Measurements from ENCODE around the gene ADAMTS7.
"Not testable (repeated sequence)": the region's sequence is repeated elsewhere in the genome, so short reads cannot be mapped to it uniquely, and the experiment has no call there.

The ADAMTS7 gene

DNA sequence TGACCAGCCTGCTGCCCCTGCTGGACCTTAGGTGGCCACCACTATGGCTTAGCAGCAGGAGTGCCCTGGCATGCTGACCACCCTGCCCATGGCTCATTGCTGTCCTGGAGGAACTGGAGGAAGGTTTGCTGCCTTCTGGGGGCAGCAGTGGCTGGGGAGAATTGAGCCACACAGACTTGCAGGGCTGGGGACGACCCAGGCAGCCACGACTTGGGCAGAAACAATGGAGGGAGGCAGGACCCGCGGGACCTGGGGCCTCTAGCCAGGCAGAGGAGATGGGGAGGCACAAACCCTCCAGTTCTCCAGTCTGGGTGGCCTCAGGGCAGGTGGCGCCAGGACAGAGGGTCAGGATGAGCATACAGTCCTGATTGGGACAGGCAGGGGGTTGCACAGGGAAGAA lies 32.8 kb downstream of the ADAMTS7 start:
- DNase-seq: no peak

DNA sequence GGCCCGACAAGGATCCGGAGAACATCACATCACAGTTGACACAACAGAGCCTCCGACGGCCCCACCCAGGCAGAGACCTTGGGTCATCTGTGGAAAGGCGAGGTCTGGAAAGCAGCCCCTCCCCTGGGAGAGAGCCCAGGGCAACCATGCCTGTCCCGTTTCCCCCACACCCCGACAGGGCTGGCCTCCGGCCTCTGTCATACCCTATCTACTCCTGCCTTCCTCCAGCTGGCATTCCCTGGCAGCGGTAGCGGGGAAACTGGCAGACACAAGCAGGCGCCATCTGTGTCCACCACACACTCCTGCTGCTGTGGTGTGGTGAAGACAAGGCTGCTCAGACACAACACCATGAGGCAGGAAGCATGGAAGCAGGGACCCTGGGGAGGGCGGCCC lies 33.3 kb downstream of the ADAMTS7 start:
- not testable (repeated sequence) for DNase-seq

- not testable (repeated sequence) for DNase-seq
These were observed 33.8 kb downstream of the ADAMTS7 start for GRCh38 chr15:78777290-78777952.

DNA sequence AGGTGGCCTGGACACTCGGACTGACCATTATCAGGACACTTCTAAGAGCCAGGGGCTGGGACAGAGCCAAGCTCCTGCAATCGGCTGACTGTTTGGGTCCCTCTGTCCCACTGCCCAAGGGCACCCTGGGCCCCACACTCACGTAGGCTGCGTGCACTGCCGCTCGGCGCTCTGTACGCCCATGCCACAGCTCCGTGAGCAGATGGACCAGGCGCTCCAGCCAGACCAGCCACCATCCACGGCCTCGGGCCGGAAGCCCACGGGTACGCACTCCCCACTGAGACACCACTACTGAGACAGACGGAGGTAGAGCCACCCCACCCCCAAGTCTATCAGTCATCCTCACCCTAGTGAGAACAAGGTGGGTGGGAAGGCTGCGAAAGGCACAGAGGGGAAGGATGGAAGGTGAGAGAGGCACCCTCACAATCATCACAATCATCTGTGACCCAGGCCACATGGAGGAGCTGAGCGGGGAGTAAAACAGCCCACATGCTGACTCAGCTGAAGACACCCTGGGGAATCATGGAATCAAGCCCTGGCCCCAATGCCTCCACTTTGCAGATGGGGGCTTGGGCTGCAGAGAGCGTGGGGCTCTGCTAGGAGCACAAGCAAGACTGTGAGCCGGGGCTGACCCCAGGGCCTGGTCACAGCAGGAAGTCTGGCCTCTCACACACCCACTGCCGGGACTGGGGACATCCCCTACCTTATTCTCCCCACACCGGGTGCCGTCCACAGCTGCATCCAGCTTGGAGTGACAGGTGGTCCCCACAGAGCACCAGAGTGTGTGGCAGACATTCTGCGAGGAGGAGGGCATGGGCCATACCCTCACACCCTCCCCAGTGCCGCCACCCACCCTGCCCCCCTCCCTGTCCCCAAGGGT lies 35.0 kb downstream of the ADAMTS7 start:
- not testable (repeated sequence) for DNase-seq

GRCh38 chr15:78775472-78775871 lies 35.8 kb downstream of the ADAMTS7 start:
- DNase-seq: no peak

DNA sequence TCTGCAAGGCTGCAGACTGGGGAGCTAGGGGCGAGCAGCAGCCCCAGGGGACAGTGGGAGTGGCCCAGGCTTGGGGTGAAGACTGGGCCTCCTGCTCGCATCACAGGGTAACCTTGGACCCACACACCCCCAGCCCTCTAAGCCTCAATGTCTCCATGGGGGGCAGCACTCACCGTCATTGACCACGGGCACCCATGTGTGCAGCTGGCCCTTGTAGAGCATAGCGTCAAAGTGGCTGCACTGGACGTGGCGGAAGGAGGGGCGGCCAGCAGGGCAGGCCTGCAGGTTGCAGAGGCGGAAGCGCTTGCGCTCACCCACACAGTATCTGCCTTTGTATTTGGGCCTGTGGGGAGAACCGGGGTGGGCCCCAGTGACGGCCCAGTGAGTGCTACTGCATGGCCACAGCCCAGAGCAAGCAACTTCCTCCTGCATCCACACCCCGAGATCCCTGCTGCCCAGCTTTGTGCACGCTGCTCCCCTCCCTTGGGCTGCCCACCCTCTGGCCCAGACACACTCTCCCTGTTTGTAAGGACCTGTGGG lies 36.7 kb downstream of the ADAMTS7 start:
- DNase-seq: not testable (repeated sequence)

DNA sequence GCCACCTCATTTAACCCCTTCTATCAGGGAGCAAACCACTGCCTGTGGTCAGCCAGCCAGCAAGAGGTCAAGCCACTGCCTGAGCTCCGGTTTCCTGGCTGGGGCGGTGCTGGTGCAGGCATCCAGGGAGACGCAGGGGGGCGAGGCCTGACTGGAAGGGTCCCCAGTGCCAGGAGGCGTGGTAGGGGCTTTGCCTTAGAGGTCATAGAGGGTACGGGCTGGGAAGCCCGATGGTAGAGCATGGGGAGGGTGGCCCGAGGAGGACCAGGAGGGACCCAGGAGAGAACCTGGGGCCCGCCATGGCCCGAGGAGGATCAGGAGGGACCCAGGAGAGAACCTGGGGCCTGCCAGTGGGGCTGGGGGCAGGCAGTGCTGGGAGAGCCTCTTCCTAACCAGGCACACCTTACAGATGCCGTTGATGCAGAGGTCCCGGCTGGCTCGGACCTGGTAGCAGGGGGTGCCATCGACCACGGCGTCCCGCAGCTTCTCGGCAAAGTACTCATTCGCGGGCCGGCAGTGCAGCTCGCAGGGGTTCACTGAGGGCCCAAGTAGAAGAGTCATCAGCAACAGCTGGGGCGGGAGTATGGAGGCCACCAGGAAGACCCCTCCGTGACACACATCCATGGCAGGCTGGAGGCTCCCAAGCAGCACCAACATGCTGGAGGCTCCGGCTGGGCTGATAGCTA lies 37.4 kb downstream of the ADAMTS7 start:
- DNase-seq: not testable (repeated sequence)

GRCh38 chr15:78772738-78773137 lies 38.5 kb downstream of the ADAMTS7 start:
- DNase-seq: no peak

GRCh38 chr15:78771436-78772000 lies 39.7 kb downstream of the ADAMTS7 start:
- not testable (repeated sequence) for DNase-seq

DNA sequence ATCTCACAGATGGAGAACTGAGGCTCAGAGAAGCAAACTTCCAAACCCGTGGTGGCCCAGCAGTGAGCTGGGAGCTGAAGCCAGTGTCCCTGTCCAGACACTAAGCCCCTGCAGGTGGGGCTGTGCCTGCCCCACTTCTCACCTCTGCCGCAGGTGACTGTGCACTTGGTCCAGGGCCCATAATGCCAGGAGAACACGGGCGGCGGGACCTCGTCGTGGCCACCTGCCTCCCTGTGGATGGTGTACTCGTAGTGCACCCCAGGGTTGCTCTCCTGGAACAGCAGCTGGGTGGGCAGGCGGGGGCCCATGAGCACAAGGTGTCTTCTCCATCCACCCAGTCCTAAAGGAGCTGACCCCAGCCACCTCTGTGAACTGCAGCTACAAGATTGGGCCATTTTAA lies 40.2 kb downstream of the ADAMTS7 start:
- DNase-seq: not testable (repeated sequence)

DNA sequence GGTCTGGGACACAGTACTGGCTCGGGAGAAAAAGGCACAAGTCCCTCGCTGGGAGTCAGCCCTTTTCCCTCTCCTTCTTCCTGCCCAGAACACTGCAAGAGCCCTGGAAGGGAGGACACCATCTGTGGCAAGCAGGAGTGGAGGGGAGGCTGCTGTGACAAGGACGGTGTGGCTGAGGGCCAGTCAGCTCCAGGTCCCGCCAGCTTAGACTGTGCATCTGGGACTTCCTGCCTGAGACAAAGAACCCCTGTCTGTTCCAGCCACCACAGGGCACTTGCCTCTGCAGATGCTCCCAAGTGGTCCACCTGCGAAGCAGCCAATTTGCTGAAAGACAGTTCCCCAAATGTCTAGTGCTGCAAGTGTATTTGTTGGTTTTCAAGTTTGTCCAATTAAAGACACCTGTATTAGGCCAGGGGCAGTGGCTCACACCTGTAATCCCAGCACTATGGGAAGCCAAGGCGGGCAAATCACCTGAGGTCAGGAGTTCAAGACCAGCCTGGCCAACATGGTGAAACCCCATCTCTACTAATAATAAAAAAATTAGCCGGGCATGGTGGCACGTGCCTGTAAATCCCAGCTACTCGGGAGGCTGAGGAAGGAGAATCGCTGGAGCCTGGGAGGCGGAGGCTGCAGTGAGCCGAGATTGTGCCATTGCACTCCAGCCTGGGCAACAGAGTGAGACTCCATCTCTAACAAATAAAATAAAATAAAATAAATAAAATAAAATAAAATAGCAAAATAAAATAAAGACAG lies 41.6 kb downstream of the ADAMTS7 start:
- DNase-seq: peak in 1 of 2 experiments; percentile 12

GRCh38 chr15:78768531-78769408 lies 42.5 kb downstream of the ADAMTS7 start:
- DNase-seq: no peak

DNA sequence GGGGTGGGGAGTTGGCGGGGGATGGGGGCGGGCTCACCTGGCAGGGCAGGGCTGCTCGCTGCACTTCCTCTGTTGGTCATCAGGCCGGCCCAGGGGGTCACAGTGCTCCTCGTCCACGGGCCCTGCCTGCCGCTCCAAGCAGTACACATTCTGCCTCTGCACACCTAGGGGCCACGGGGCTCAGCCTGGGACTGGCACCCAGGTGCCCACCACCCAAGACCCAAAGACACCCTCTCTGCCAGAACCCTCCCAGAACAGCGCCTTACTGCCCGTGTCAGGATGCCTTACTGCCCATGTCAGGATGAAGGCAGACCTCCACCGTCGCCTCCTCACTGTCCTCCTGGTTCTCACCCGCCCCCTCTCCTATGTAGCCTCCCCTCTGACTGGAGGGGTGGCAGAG lies 43.2 kb downstream of the ADAMTS7 start:
- no peak for DNase-seq

DNA sequence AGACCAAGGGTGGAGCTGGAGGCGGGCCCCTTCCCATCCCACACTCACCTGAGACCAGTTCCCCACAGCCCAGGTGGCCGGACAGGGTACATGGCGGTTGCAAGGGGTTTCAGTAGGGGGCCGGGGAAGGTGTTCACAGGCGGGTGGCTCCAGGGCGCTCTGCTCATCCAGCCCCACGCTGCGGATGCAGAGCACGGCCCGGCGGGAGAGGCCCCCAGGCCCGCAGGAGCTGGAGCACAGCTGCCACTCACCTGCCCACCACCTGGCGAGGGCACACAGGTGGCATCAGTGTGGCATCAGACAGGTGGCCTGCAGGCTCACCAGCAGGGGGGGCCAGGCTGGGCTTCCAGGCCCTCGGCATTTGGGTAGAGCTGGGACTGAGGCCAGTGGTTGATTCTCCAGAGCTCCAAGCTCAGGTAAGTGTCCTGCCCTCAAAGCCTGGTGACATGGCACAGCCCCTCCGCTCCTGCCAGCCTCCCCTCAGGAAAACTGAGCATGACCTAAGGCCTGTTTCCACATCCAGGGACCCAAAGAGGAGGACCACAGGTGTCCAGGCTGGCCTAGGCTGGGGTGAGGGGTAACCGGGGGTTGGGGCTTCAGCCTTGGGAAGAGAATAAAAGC lies 43.8 kb downstream of the ADAMTS7 start:
- DNase-seq: no peak

DNA sequence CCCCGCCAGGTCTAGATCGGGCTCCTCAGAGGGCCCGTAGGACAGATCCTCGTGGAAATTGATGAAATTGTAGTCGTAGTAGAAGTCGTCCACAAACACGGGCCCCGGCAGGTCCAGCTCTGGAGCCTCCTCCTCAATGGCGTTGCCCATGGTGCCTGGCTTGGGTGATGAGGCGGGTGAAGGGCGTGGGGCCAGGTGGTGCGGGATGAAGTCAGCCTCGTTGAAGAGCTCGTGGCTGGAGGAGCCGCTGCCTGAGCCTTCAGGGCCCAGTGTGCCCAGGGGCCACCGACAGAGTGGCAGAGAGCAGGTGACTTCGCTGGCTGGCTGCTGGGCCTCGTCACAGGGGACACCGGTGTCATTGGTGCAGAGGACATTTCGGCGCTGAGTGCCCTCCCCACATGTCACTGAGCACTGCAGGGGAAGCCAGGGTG lies 44.6 kb downstream of the ADAMTS7 start:
- not testable (repeated sequence) for DNase-seq

GRCh38 chr15:78766041-78766440 lies 45.2 kb downstream of the ADAMTS7 start:
- no peak for DNase-seq

DNA sequence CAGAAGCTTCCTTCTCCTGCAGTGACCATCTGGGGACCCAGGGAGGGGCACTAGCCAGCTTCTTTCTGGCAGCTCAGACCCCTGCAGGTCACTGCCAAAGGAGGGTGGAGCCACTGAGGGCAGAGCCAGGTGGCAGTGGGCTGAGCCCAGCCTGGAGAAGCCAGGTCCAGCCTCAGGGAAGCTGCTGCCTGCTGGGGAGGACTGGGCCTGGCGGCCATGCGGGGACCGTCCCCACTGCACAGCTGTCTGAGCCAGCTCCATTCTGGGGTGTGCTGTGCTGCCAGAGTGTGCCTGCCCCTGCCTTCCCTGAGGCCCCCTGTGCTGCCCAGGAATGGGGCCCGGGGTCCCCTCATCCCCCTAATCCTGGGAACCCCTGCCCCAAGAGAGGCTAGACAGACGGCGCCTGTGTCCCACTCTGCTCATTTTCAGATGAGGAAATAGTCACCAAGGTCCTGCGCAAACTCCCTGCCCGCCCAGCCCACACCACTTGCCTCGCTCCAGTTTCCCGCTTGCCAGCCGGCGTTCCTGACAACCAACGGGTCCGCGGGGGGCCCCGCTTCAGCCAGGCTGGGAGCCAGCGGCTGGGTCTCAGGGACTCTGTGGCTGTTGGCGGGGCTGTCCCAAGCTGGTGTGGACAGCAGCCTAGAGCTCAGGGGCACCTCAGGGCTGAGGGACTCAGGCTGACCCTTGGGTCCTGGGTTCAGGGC lies 46.0 kb downstream of the ADAMTS7 start:
- DNase-seq: not testable (repeated sequence)

GRCh38 chr15:78764340-78765153 lies 46.7 kb downstream of the ADAMTS7 start:
- peak in 1 of 2 experiments; percentile 40 for DNase-seq

DNA sequence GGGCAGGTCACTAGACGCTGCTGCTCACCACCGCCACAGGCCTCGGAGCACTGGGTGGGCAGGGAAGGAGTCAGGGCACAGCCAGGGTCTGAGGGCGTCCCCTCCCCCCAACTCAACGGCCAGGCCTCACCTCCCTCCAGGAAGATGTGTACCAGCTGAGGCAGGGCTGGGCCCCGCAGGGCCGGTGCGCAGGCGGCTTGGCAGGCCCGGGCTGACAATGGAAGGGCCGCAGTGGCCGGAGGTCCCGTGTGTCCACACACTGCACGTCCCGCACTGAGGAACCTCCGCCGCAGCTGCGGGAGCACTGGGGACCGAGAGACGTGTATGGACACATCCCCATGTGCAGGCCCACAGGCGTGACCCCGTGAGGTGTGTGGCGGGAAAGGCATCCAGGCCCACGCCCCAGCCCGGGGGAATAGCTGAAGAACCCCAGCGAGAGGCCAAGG lies 47.4 kb downstream of the ADAMTS7 start:
- DNase-seq: no peak

Data from NCI-H526 (cell line).